GM12878 (cell line): ENCODE measurements around the gene SPATS2L.

ENCODE experiments used
- EZH2 ChIP-seq: IDR thresholded peaks from 2 replicates; pipeline ENCODE4 v1.6.1; 2012; ENCODE audit warnings: low read depth, mild to moderate bottlenecking, control low read depth, inconsistent platforms, low read length, borderline replicate concordance; ENCODE audit not compliant: control insufficient read depth
- FOS ChIP-seq: IDR thresholded peaks from 3 replicates; pipeline ENCODE4 v1.6.1; 2011; ENCODE audit warnings: borderline replicate concordance; ENCODE audit not compliant: insufficient read length; ENCODE audit errors: extremely low read depth
- FOXM1 ChIP-seq: IDR thresholded peaks from 2 replicates; pipeline ENCODE4 v1.6.1; 2012; ENCODE audit warnings: low read depth, mild to moderate bottlenecking, inconsistent platforms, low read length, moderate library complexity
- NFIC ChIP-seq: IDR thresholded peaks from 2 replicates; pipeline ENCODE4 v1.6.1; 2012; ENCODE audit warnings: low read depth, mild to moderate bottlenecking, inconsistent platforms, low read length, moderate library complexity
- POLR2A ChIP-seq: IDR thresholded peaks from 2 replicates; pipeline ENCODE4 v1.6.1; 2011; ENCODE audit warnings: low read depth, mild to moderate bottlenecking, low read length
- RAD21 ChIP-seq: IDR thresholded peaks from 2 replicates; pipeline ENCODE4 v1.6.1; 2011; ENCODE audit warnings: mild to moderate bottlenecking, low read depth, low read length, moderate library complexity; ENCODE audit not compliant: insufficient read depth
- RBBP5 ChIP-seq: fragments of 200-600 bp; sonication (generic); conservative IDR thresholded peaks from 2 replicates; pipeline ENCODE4 v1.6.1; 2016
- SIX5 ChIP-seq: IDR thresholded peaks from 2 replicates; pipeline ENCODE4 v1.6.1; 2011; ENCODE audit warnings: mild to moderate bottlenecking, low read depth, low read length, moderate library complexity; ENCODE audit not compliant: severe bottlenecking
- SREBF2 ChIP-seq: IDR thresholded peaks from 2 replicates; pipeline ENCODE4 v1.6.1; 2012; ENCODE audit warnings: mild to moderate bottlenecking, low read length
- TF ChIP-seq, protein P1 (sequence below): IDR thresholded peaks from 2 replicates; pipeline ENCODE4 v1.6.1; 2012; ENCODE audit warnings: mild to moderate bottlenecking, low read depth, low read length
- TF ChIP-seq, protein P2 (sequence below), 3 experiments: IDR thresholded peaks in 2 of 3; conservative IDR thresholded peaks in 1 of 3; 2 replicates each; pipeline ENCODE4 v1.5.1; 2011; ENCODE audit warnings: low read depth in 3 of 3, low read length in 3 of 3, mild to moderate bottlenecking in 3 of 3, control low read depth in 2 of 3, moderate library complexity in 2 of 3, inconsistent platforms in 1 of 3, mixed read lengths in 1 of 3; ENCODE audit not compliant: control insufficient read depth in 2 of 3, insufficient read depth in 1 of 3; ENCODE audit errors: extremely low read depth in 1 of 3
- TF ChIP-seq, protein P3 (sequence below): fragments of 450-650 bp; IDR thresholded peaks from 2 replicates; pipeline ENCODE4 v1.6.1; 2016; ENCODE audit warnings: mild to moderate bottlenecking, moderate library complexity, borderline replicate concordance

GRCh38 chr2:200324362-200324761 is 17.9 kb downstream of the SPATS2L start:
- TF ChIP-seq, protein P1, sequence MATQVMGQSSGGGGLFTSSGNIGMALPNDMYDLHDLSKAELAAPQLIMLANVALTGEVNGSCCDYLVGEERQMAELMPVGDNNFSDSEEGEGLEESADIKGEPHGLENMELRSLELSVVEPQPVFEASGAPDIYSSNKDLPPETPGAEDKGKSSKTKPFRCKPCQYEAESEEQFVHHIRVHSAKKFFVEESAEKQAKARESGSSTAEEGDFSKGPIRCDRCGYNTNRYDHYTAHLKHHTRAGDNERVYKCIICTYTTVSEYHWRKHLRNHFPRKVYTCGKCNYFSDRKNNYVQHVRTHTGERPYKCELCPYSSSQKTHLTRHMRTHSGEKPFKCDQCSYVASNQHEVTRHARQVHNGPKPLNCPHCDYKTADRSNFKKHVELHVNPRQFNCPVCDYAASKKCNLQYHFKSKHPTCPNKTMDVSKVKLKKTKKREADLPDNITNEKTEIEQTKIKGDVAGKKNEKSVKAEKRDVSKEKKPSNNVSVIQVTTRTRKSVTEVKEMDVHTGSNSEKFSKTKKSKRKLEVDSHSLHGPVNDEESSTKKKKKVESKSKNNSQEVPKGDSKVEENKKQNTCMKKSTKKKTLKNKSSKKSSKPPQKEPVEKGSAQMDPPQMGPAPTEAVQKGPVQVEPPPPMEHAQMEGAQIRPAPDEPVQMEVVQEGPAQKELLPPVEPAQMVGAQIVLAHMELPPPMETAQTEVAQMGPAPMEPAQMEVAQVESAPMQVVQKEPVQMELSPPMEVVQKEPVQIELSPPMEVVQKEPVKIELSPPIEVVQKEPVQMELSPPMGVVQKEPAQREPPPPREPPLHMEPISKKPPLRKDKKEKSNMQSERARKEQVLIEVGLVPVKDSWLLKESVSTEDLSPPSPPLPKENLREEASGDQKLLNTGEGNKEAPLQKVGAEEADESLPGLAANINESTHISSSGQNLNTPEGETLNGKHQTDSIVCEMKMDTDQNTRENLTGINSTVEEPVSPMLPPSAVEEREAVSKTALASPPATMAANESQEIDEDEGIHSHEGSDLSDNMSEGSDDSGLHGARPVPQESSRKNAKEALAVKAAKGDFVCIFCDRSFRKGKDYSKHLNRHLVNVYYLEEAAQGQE = no peak
- TF ChIP-seq, protein P2, sequence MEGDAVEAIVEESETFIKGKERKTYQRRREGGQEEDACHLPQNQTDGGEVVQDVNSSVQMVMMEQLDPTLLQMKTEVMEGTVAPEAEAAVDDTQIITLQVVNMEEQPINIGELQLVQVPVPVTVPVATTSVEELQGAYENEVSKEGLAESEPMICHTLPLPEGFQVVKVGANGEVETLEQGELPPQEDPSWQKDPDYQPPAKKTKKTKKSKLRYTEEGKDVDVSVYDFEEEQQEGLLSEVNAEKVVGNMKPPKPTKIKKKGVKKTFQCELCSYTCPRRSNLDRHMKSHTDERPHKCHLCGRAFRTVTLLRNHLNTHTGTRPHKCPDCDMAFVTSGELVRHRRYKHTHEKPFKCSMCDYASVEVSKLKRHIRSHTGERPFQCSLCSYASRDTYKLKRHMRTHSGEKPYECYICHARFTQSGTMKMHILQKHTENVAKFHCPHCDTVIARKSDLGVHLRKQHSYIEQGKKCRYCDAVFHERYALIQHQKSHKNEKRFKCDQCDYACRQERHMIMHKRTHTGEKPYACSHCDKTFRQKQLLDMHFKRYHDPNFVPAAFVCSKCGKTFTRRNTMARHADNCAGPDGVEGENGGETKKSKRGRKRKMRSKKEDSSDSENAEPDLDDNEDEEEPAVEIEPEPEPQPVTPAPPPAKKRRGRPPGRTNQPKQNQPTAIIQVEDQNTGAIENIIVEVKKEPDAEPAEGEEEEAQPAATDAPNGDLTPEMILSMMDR (IDR thresholded peaks at IDR 0.05 in 2 of 3, conservative IDR thresholded peaks at IDR 0.05 in 1 of 3; ENCODE audit: control insufficient read depth in 2 of 3, extremely low read depth in 1 of 3, insufficient read depth in 1 of 3, low read depth in 3 of 3, low read length in 3 of 3) = no peak
- TF ChIP-seq POLR2A (no peak), RBBP5 (no peak), SIX5 (no peak), RAD21 (no peak), EZH2 (no peak), FOXM1 (no peak), FOS (no peak), NFIC (no peak), SREBF2 (no peak)
- TF ChIP-seq, protein P3, sequence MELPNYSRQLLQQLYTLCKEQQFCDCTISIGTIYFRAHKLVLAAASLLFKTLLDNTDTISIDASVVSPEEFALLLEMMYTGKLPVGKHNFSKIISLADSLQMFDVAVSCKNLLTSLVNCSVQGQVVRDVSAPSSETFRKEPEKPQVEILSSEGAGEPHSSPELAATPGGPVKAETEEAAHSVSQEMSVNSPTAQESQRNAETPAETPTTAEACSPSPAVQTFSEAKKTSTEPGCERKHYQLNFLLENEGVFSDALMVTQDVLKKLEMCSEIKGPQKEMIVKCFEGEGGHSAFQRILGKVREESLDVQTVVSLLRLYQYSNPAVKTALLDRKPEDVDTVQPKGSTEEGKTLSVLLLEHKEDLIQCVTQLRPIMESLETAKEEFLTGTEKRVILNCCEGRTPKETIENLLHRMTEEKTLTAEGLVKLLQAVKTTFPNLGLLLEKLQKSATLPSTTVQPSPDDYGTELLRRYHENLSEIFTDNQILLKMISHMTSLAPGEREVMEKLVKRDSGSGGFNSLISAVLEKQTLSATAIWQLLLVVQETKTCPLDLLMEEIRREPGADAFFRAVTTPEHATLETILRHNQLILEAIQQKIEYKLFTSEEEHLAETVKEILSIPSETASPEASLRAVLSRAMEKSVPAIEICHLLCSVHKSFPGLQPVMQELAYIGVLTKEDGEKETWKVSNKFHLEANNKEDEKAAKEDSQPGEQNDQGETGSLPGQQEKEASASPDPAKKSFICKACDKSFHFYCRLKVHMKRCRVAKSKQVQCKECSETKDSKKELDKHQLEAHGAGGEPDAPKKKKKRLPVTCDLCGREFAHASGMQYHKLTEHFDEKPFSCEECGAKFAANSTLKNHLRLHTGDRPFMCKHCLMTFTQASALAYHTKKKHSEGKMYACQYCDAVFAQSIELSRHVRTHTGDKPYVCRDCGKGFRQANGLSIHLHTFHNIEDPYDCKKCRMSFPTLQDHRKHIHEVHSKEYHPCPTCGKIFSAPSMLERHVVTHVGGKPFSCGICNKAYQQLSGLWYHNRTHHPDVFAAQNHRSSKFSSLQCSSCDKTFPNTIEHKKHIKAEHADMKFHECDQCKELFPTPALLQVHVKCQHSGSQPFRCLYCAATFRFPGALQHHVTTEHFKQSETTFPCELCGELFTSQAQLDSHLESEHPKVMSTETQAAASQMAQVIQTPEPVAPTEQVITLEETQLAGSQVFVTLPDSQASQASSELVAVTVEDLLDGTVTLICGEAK = no peak
